ENCODE measurements around the gene RUVBL1.

RUVBL1 gene

DNA sequence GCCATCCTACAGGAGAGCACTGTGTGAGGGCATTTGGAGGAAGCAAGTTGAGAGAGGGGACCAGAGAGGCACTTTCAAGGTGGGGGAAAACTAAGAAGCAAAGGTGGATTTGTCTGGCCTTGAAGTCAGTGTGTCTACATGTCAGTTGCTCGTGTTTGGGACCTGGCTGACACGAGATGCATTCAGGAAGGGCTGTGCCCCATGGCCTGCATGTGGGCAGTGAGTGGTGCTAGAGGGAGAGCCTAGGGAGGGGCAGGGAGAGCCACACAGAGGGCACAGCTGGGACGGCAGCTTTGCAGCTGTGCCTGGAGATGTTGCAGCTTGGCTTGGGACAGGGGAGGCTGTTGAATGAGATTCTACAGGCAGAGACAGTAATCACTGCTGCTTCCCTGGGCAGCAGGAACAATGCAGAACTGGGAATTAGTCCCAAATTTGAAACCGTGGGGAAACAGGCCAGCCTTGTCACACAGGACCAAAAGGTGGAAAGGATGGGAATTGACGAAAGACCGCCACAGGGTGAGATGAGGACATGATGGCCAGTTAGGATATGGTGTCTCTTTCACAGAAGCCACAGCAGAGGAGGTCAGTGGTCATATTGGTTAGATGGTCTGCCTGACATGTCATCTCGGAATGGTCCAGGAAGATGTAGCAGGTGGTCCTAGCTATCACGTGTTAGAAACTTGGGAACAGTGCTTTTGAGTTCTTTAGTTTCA lies 61.4 kb downstream of the RUVBL1 start:
- H3K4me3 ChIP-seq (ENCODE audit: low read depth, low read length), result no peak overlapping the region
- no peak for DNase-seq (ENCODE audit: low read depth)
- TF ChIP-seq, protein P1, sequence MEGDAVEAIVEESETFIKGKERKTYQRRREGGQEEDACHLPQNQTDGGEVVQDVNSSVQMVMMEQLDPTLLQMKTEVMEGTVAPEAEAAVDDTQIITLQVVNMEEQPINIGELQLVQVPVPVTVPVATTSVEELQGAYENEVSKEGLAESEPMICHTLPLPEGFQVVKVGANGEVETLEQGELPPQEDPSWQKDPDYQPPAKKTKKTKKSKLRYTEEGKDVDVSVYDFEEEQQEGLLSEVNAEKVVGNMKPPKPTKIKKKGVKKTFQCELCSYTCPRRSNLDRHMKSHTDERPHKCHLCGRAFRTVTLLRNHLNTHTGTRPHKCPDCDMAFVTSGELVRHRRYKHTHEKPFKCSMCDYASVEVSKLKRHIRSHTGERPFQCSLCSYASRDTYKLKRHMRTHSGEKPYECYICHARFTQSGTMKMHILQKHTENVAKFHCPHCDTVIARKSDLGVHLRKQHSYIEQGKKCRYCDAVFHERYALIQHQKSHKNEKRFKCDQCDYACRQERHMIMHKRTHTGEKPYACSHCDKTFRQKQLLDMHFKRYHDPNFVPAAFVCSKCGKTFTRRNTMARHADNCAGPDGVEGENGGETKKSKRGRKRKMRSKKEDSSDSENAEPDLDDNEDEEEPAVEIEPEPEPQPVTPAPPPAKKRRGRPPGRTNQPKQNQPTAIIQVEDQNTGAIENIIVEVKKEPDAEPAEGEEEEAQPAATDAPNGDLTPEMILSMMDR (conservative IDR thresholded peaks at IDR 0.05; ENCODE audit: low read depth, low read length), result no peak

DNA sequence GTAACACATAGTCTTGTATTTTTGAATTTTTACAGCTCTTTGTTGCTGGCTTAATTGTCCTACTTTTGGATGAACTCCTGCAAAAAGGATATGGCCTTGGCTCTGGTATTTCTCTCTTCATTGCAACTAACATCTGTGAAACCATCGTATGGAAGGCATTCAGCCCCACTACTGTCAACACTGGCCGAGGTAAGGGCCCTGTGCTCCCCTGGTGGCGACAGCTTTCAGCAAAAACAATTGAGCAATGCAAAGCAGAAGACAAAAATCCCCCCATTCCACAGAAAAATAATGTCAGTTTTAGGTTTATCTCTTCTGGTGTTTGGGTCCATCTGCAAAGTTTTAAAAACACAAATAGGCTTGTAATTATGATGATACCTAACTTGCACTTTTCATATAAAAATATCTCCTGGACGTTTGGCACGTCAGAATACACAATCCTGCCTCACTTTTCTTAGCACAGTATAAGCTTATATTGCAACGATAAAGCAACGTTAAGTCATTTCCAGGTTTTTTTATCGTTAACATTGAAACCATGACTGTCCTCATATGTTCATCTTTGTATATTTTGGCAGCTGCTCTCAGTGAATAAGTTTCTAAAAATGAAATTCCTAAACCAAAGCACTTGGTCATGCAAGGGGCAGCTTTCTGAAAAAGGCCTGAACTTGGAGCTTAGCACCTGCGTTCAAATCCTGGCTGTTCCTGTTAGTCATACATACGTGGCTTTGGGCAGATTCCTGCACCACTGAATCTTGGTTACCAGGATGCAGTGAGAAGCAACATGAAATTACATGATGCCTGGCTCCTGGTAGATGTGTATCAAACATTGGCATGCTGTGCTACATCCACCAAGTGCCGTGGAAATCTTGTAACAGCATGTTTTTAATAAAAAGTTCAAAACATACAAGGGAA lies 62.9 kb downstream of the RUVBL1 start:
- H3K4me3 ChIP-seq (ENCODE audit: low read depth, low read length), result no peak overlapping the region
- TF ChIP-seq, protein P1 (conservative IDR thresholded peaks at IDR 0.05; ENCODE audit: low read depth, low read length), result peak; percentile 45
- DNase-seq (ENCODE audit: low read depth), result peak; percentile 87

DNA sequence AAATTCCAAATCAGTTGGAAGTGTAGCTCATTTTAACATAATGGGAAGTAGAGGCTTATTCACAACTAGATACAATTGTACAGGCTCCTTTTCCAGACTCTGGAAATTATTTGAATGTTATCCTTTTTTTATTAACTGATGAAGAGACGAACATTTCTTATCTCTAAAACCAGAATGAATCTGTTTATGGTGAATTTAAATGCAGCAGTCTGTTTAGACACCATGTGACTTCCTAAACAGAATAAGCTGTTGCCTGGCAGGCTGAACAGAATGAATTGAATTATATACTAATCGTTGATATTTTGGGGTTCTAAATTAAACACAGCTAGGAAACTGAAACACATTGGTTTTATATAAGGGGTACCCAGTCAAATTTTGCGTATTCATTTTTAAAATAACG lies 67.4 kb downstream of the RUVBL1 start:
- TF ChIP-seq, protein P1 (conservative IDR thresholded peaks at IDR 0.05; ENCODE audit: low read depth, low read length), result no peak
- no peak overlapping the region for H3K4me3 ChIP-seq (ENCODE audit: low read depth, low read length)
- DNase-seq (ENCODE audit: low read depth), result no peak

DNA sequence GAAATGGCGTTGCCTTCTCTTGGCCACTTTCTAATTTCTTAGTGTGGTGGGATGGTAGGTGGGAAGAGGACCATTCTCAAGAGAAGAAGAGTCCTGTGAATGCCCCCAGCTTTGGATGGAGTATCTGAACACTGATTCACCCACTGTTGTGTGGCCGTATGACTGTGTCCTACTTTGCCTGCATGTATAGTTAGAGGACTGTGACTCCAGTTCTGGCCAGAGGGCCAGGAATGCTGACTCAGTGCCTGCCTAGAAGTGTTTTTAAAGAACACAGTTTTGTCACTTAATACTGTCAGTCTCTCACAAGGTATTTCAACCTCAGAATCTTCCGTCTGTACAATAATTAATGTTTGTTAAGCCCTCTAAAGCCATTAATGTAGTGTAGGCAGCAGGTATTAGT lies 69.2 kb downstream of the RUVBL1 start:
- TF ChIP-seq, protein P1 (conservative IDR thresholded peaks at IDR 0.05; ENCODE audit: low read depth, low read length), result no peak
- peak; percentile 41 for DNase-seq (ENCODE audit: low read depth)
- H3K4me3 ChIP-seq (ENCODE audit: low read depth, low read length), result peak overlapping the region; percentile 93

DNA sequence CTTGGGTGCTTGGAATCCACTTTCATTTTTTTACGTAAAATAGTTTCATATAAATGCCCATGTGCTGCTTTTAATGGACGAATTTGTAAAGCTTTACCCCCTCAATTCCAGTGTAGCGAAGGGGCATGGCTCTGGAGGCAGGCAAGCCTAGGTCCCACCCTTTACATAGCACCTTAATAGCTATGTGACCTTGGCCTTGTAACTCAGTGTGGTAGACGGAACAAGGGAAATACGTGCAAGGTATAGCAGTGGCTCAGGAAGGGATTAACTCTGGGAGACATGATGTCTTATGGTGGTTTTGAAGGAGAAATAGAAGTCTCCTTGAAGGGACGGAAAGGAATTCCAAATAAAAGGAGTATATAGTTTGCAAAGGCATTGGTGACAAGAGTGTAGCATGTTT lies 70.0 kb downstream of the RUVBL1 start:
- TF ChIP-seq, protein P1 (conservative IDR thresholded peaks at IDR 0.05; ENCODE audit: low read depth, low read length), result no peak
- peak overlapping the region; percentile 93 for H3K4me3 ChIP-seq (ENCODE audit: low read depth, low read length)
- no peak for DNase-seq (ENCODE audit: low read depth)

DNA sequence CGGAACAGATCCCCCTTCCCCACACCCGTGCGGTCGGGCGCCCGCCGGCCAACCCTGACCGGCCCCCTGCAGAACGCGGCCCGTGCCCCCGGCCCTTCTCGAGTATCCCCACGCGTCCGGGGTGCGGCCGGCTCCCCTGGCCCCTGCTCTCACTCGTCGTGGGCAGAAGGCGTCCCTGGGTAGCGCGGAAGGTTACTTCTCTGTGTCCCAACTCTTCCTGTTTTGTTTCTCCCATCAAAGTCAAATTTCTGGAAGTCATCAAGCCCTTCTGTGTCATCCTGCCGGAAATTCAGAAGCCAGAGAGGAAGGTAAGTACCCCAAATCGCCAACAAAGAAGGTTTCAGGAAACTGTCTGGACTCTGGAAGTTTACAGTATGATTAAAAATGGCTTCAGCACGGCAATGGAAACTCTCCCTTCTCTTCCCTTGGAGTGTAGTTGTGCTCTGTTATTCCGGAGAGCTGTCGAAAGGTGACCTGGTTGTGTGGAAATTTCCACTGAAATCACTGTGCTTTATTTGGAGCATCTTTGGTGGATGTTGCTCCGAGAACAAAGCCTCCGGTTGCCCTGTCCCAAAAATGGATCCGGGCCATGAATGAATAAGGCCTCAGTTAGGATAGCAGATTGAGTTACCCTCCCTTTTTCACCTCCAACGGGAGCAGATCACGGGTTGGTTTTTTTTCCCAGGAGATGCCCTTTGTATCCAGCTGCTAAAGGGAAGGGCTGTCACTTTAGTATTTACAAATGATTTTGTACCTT lies 70.8 kb downstream of the RUVBL1 start:
- peak overlapping the region; percentile 93 for H3K4me3 ChIP-seq (ENCODE audit: low read depth, low read length)
- DNase-seq (ENCODE audit: low read depth), result no peak
- TF ChIP-seq, protein P1 (conservative IDR thresholded peaks at IDR 0.05; ENCODE audit: low read depth, low read length), result no peak
